Activated T-cell treated with anti-CD3 and anti-CD28 coated beads for 24 hours (primary cell): Measurements from ENCODE around the gene SPTBN4.
"Not testable (repeated sequence)": the region's sequence is repeated elsewhere in the genome, so short reads cannot be mapped to it uniquely, and the experiment has no call there.

Source experiments
- DNase-seq: peaks from one replicate; pipeline ENCODE4 v3.0.0-alpha.2; 2020; ENCODE audit warnings: low read depth

The SPTBN4 gene

GRCh38 chr19:40621283-40621682 lies 154.5 kb downstream of the SPTBN4 start:
- DNase-seq = no peak

DNA sequence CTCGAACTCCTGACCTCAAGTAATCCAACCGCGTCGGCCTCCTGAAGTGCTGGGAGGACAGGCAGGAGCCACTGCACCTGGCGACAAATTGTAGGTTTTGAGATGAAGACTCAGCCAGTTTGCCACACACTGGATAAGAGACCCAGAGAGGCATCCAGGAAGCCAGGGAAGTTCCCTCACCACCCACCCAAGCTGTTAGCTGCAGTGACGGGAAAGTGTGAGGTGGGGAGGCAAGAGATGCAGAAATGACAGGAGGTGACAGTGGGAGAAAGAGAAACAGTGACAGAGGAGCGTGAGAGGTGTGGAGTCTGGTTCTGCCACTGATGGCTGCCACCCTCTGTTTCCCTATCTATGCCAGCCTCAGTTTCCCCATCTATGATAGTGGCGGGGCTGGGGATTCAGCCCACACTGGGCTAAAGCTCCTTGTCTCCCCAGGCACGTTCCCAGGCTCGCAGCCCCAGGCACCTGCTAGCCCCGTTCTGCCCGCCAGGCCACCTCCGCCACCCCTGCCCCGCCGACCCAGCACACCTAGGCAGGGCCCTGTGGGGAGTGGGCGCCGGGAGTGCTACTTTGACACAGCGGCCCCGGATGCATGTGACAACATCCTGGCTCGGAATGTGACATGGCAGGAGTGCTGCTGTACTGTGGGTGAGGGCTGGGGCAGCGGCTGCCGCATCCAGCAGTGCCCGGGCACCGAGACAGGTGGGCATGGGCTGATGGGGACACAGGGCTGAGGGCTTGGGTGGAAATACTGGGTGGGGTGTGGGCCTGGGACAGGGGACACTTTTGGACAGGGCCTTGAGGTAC lies 155.4 kb downstream of the SPTBN4 start:
- DNase-seq = no peak

GRCh38 chr19:40622773-40623075 lies 155.9 kb downstream of the SPTBN4 start:
- no peak for DNase-seq

DNA sequence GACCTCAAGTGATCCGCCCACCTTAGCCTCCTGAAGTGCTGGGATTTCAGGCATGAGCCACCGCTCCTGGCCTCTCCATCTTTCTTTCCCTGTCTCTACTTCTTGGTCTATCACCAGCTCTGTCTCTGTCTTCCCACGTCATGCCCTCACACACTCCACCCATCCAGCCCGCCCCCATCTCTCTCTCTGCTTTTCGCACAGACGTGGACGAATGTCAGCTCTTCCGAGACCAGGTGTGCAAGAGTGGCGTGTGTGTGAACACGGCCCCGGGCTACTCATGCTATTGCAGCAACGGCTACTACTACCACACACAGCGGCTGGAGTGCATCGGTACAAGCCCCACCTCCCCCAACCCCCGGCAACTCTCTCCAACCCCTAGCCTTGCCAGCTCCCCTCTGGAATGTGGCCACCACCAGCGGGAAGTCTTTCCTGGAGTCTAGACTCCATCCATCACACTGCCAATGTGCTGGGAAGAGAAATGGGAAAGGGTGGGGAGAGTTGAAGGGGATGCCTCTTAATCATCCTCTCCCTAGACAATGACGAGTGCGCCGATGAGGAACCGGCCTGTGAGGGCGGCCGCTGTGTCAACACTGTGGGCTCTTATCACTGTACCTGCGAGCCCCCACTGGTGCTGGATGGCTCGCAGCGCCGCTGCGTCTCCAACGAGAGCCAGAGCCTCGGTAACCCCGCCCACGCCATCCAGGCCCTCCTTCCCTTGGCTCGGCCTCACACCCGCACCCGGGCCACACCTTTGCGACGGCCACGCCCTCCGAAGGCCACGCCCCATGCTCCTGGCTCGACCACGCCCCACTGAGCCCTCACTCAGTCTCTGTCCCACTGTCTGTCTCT lies 156.8 kb downstream of the SPTBN4 start:
- DNase-seq = no peak

DNA sequence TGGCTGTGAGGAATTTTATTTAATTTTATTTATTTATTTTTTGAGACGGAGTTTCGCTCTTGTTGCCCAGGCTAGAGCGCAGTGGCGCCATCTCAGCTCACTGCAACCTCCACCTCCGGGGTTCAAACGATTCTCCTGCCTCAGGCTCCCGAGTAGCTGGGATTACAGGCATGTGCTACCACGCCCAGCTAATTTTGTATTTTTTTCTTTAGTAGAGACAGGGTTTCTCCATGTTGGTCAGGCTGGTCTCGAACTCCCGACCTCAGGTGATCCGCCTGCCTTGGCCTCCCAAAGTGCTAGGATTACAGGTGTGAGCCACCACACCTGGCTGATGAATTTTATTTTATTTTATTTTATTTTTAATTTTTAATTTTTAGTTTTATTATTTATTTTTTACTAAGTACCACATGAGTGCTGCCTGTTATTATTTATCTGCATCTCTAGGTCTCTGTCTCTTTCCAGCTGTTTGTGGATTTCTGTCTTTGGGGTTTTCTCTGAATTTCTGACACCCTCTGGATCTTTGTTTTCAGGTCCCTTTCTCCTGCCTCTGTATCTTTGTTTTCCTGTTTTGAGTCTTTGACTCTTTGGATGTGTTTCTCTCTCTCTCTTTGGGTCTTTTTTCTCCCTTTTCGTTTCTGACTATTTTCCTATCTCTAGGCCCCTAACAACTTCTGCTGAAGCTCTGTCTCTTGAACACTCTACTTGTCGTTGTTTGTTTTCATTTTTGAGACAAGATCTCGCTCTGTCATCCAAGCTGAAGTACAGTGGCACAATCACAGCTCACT lies 157.8 kb downstream of the SPTBN4 start:
- not testable (repeated sequence) for DNase-seq

- DNase-seq = no peak
Observed at GRCh38 chr19:40625406-40626120, 158.8 kb downstream of the SPTBN4 start.
